ENCODE measurements around the gene SLC17A1.

DNA sequence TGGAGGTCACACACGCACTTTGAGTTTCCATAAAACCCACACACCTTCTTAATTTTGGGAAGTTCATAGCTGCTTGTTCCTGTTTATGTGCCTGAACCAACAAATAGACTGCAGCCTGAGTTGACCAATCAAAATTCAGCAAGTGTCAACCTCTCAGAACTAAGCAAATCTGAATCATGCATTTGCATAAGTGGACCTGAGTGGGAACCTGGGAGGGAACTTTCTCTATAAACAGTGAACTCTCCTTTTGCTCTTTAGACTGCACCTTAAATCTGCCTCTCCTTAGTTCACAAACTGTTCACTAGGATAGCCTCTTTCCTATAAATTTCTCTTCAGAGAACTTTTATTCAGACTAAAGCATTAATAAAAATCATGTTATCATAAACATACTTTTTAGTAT is 37.9 kb downstream of the SLC17A1 start:
- TF ChIP-seq POLR2A (IDR thresholded peaks at IDR 0.05; ENCODE audit: low read depth, low read length) (no peak), EZH2 (IDR thresholded peaks at IDR 0.05; ENCODE audit: borderline replicate concordance, low read depth, low read length, severe bottlenecking) (no peak), POLR2AphosphoS5 (IDR thresholded peaks at IDR 0.05; ENCODE audit: insufficient read depth, low read depth, low read length) (no peak), JUN (IDR thresholded peaks at IDR 0.05; ENCODE audit: borderline replicate concordance, insufficient read depth, insufficient read length, low read depth) (no peak)
- TF ChIP-seq, protein P1, sequence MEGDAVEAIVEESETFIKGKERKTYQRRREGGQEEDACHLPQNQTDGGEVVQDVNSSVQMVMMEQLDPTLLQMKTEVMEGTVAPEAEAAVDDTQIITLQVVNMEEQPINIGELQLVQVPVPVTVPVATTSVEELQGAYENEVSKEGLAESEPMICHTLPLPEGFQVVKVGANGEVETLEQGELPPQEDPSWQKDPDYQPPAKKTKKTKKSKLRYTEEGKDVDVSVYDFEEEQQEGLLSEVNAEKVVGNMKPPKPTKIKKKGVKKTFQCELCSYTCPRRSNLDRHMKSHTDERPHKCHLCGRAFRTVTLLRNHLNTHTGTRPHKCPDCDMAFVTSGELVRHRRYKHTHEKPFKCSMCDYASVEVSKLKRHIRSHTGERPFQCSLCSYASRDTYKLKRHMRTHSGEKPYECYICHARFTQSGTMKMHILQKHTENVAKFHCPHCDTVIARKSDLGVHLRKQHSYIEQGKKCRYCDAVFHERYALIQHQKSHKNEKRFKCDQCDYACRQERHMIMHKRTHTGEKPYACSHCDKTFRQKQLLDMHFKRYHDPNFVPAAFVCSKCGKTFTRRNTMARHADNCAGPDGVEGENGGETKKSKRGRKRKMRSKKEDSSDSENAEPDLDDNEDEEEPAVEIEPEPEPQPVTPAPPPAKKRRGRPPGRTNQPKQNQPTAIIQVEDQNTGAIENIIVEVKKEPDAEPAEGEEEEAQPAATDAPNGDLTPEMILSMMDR (IDR thresholded peaks at IDR 0.05; ENCODE audit: extremely low read depth in 1 of 2, insufficient read depth in 1 of 2, low read depth in 1 of 2, low read length in 2 of 2): no peak

All from endothelial cell of umbilical vein (primary cell).